Upper lobe of left lung (tissue), 6 donors: Measurements from ENCODE around the gene ZBTB22. TPM values are rescaled to one million over a fixed set of nuclear protein-coding genes. Genes with fewer than 3 reads are reported as not detected.
A peak's percentile ranks its signal among the peaks of the same experiment; 100 is the strongest.

Source experiments
- ATAC-seq, 2 donors: fragments of 200-7000 bp; cut with Tn5 transposase; one replicate each; pipeline ENCODE4 v1.9.1; 2022; ENCODE audit warnings: mild to moderate bottlenecking in 2 of 2, moderate library complexity in 2 of 2; ENCODE audit not compliant: low FRiP score in 2 of 2
- DNase-seq, 2 donors: peaks; one replicate each; pipeline ENCODE4 v3.0.0-alpha.2; 2019 to 2020
- H3K27ac ChIP-seq, 4 donors: fragments of 200-600 bp; sonication (generic); one replicate each; pipeline ENCODE4 v1.5.1; 2016 to 2019
- H3K27me3 ChIP-seq, 4 donors: fragments of 200-600 bp; sonication (generic); one replicate each; pipeline ENCODE4 v1.5.1; 2017 to 2019
- H3K36me3 ChIP-seq, 4 donors: fragments of 200-600 bp; sonication (generic); one replicate each; pipeline ENCODE4 v1.5.1; 2016 to 2019
- H3K4me1 ChIP-seq, 4 donors: fragments of 200-600 bp; sonication (generic); one replicate each; pipeline ENCODE4 v1.5.1; 2018 to 2019
- H3K4me3 ChIP-seq, 4 donors: fragments of 200-600 bp; sonication (generic); one replicate each; pipeline ENCODE4 v1.5.1; 2017 to 2019; ENCODE audit warnings: mild to moderate bottlenecking in 2 of 4, moderate library complexity in 1 of 4
- H3K9me3 ChIP-seq, 4 donors: fragments of 200-600 bp; sonication (generic); one replicate each; pipeline ENCODE4 v1.5.1; 2018 to 2019
- CTCF ChIP-seq, 6 experiments: fragments of 450-650 bp in 4 of 6; fragments of 200-600 bp in 2 of 6; sonication (generic) in 2 of 6; IDR thresholded peaks; one replicate each; pipeline ENCODE4 v1.5.1; 2016 to 2019; ENCODE audit warnings: antibody characterized with exemption in 6 of 6
- EP300 ChIP-seq, 4 donors: sonication (generic); formaldehyde crosslinking; IDR thresholded peaks; one replicate each; pipeline ENCODE4 v1.5.1; 2017; ENCODE audit warnings: antibody characterized with exemption in 4 of 4, control low read depth in 2 of 4
- POLR2A ChIP-seq, 4 donors: fragments of 450-650 bp; IDR thresholded peaks; one replicate each; pipeline ENCODE4 v1.5.1; 2016 to 2017; ENCODE audit warnings: antibody characterized with exemption in 4 of 4, mild to moderate bottlenecking in 2 of 4
- POLR2AphosphoS5 ChIP-seq, 2 donors: sonication (generic); formaldehyde crosslinking; IDR thresholded peaks; one replicate each; pipeline ENCODE4 v1.5.1; 2017; ENCODE audit warnings: antibody characterized with exemption in 2 of 2
- WGBS, 2 donors: methylation state at CpG; one replicate each; pipeline ENCODE4 v1.1.5; 2017 to 2018; 5-methylcytosine and 5-hydroxymethylcytosine counted together
- total RNA-seq, 6 donors: library from RNA; depleted of rRNA in 4 of 6; stranded (reverse); fragments of >200 nt in 4 of 6; gene quantifications; one replicate each; pipeline versions ENCODE4 v1.1.0 to v1.2.1, GENCODE V29; 2016 to 2021
- donor health status: DM: no; HTN: no; CAD: no; lungs with moderate emphysema.
- donor health status: DM: no; HTN: yes; CAD: no; lungs with severe emphysema.

ZBTB22 gene
- total RNA-seq, 6 donors from 2014 or later: 24.2 to 32.5 (median 28.2) TPM

DNA sequence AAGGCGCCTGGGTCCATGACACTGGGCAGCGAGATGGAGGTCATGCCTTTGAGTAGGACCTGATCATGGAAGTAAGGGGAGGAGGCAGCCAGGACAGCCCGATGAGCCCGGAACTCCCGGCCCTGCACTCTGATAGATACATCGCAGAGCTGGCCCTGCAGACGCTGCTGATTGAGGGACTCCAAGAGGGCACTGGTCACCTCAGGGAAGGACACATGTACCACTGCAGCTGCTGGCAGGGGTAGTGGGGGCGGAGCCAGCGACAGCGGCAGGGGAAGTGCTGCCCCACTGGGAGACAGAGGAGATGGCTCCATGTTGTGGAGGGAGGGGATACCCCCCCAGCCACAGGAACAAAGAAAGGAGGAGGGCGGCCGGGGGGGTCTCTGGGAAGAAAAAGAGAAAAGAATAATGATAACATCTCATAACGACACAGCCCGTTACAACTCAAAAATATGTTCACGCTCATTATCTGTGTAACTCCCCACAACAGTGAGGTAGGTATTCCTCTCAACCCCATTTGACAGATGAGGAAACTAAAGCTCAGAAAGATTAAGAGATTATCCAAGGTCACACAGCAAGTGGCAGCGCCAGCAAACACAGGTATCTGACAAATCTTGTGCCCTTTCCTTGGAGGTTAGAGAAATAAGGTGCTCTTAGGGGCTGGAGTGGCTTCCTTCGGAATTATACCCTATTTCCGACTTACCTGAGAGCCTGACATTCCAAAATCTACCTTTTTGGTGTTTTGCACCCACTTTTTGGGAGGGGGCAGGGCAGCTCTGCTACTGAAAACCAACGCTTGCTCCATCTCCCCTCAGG, 733 bp downstream of the ZBTB22 start:
- peak in 1 of 2 donors; percentile 85 for DNase-seq
- Histone ChIP-seq H3K27me3 (no peaks in the 10 kb centered on the region), H3K4me3 (peak overlapping the region in 3 of 4 donors; percentile 50 to 64 (median 58)), H3K27ac (peak overlapping the region; percentile 80 to 98 (median 88)), H3K4me1 (peaks cover 55 to 73% (median 66%) of the 10 kb centered on the region in 4 donors), H3K36me3 (peaks cover 7 to 39% (median 33%) of the 10 kb centered on the region in 4 donors), H3K9me3 (no peaks in the 10 kb centered on the region)
- TF ChIP-seq POLR2AphosphoS5 (IDR thresholded peaks at IDR 0.05): no peak
- TF ChIP-seq POLR2A (IDR thresholded peaks at IDR 0.05): no peak
- TF ChIP-seq CTCF (IDR thresholded peaks at IDR 0.05): no peak
- no peak for TF ChIP-seq EP300 (IDR thresholded peaks at IDR 0.05)
- 65 to 74% methylated on average over 12 to 19 of the region's 19 CpGs for WGBS, 2 donors
- ATAC-seq: no peak

GRCh38 chr6:33315793-33316602, 1.5 kb downstream of the ZBTB22 start:
- TF ChIP-seq POLR2AphosphoS5 (IDR thresholded peaks at IDR 0.05) (no peak), POLR2A (IDR thresholded peaks at IDR 0.05) (no peak), EP300 (IDR thresholded peaks at IDR 0.05) (no peak), CTCF (IDR thresholded peaks at IDR 0.05) (no peak)
- no peak for ATAC-seq
- Histone ChIP-seq H3K36me3 (peaks cover 7 to 39% (median 31%) of the 10 kb centered on the region in 4 donors), H3K27ac (peak overlapping the region; percentile 85 to 98 (median 96)), H3K4me1 (peaks cover 55 to 73% (median 66%) of the 10 kb centered on the region in 4 donors), H3K9me3 (no peaks in the 10 kb centered on the region), H3K4me3 (no peak overlapping the region), H3K27me3 (no peaks in the 10 kb centered on the region)
- WGBS, 2 donors: 87 to 92% methylated on average over 9 to 17 of the region's 17 CpGs
- no peak for DNase-seq

- ATAC-seq (peak in 1 of 2 donors; percentile 2), DNase-seq (peak; percentile 55 to 91)
- Histone ChIP-seq H3K9me3 (no peaks in the 10 kb centered on the region), H3K27ac (peak overlapping the region; percentile 94 to 99 (median 98)), H3K27me3 (no peaks in the 10 kb centered on the region), H3K4me1 (peaks cover 47 to 70% (median 62%) of the 10 kb centered on the region in 4 donors), H3K36me3 (peaks cover 0 to 36% (median 29%) of the 10 kb centered on the region in 4 donors), H3K4me3 (peak overlapping the region in 3 of 4 donors; percentile 71 to 84 (median 78))
- 43 to 48% methylated on average over 34 to 47 of the region's 47 CpGs for WGBS, 2 donors
- TF ChIP-seq CTCF (IDR thresholded peaks at IDR 0.05) (no peak), POLR2AphosphoS5 (IDR thresholded peaks at IDR 0.05) (no peak), POLR2A (IDR thresholded peaks at IDR 0.05) (no peak), EP300 (IDR thresholded peaks at IDR 0.05) (no peak)
Measured at GRCh38 chr6:33314943-33315792, 2.4 kb downstream of the ZBTB22 start.

- WGBS, 2 donors: 0 to 2% methylated on average over 10 of the region's 10 CpGs
- DNase-seq: peak in 1 of 2 donors; percentile 87
- Histone ChIP-seq H3K27me3 (no peaks in the 10 kb centered on the region), H3K9me3 (no peaks in the 10 kb centered on the region), H3K36me3 (peaks cover 0 to 35% (median 25%) of the 10 kb centered on the region in 4 donors), H3K27ac (peak overlapping the region; percentile 94 to 99 (median 98)), H3K4me3 (peak overlapping the region in 3 of 4 donors; percentile 71 to 84 (median 78)), H3K4me1 (peaks cover 45 to 66% (median 56%) of the 10 kb centered on the region in 4 donors)
- peak; percentile 38 to 63 for TF ChIP-seq POLR2AphosphoS5 (IDR thresholded peaks at IDR 0.05)
- no peak for TF ChIP-seq CTCF (IDR thresholded peaks at IDR 0.05)
- TF ChIP-seq POLR2A (IDR thresholded peaks at IDR 0.05): no peak
- peak in 1 of 4 donors; percentile 30 for TF ChIP-seq EP300 (IDR thresholded peaks at IDR 0.05)
- peak; percentile 60 to 71 for ATAC-seq
Measured at GRCh38 chr6:33314515-33314942, 3.0 kb downstream of the ZBTB22 start.
